Measurements from ENCODE around the gene PAX4. TPM values are rescaled to one million over a fixed set of nuclear protein-coding genes. Genes with fewer than 3 reads are reported as not detected.

The PAX4 gene
- not detected for total RNA-seq

GRCh38 chr7:127618042-127618441 is at the start of gene PAX4:
PAX4 (minus strand) TSS chr7:127618142; CDS start chr7:127615928, 2,214 bp downstream.

GRCh38 chr7:127651556-127652332 is 33.8 kb upstream of the PAX4 start, which contains the start of gene SND1:
SND1 (plus strand) TSS chr7:127652194; CDS start chr7:127652374, 180 bp downstream.

DNA sequence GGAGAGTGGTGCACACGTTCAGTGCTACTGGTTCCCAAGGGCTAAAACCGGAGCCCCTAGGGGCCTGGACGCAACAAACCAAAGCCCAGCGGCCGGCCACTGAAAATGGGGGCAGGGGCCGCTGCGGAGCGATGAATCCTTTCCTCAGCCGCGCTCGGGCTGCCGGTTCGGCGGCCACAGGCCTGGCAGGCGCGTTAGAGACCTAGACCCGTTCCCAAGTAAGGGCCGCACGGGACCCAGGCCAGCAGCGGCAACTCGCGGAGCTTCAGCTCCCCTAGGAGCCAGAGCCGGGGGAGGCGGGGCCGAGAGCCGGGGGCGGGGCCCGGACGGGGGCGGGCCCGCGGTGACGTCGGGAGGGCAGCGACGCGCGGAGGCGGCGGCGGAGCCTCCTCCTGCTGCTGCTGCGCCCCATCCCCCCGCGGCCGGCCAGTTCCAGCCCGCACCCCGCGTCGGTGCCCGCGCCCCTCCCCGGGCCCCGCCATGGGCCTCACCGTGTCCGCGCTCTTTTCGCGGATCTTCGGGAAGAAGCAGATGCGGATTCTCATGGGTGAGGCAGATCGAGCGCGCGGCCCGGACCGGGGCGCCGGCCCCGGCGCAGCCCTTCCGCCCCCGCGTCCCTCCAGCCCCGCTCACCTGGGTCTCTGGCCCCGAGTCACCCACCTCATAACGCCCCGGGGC is 29.8 kb downstream of the PAX4 start, which contains the start of gene ARF5:
Gene ARF5, plus strand, starts transcription at position 393 of the 678 bp plus-strand sequence. Its CDS starts 88 bp downstream, at position 481.

GRCh38 chr7:127585044-127585953 is 32.6 kb downstream of the PAX4 start, which contains the start of gene GCC1:
GCC1 (minus strand) TSS chr7:127585596; CDS start chr7:127585182, 414 bp downstream.

Other genes starting within 250 kb of the PAX4 start
- 10 to 100 TPM; 40.2 to 44.1 TPM for gene ZNF800, start 225.4 kb downstream of the PAX4 start, total RNA-seq
- gene GCC1, start 32.5 kb downstream of the PAX4 start, total RNA-seq: 10 to 100 TPM; 17.8 to 18.1 TPM
- gene ARF5, start 29.7 kb downstream of the PAX4 start, total RNA-seq: 100 to 1,000 TPM; 137 to 141 TPM
- 1 to 10 TPM; 1.1 to 2.4 TPM for gene FSCN3, start 24.4 kb downstream of the PAX4 start, total RNA-seq
- gene SND1, start 34.1 kb upstream of the PAX4 start, total RNA-seq: 100 to 1,000 TPM; 190 to 195 TPM